Common myeloid progenitor, CD34-positive (primary cell): ENCODE measurements around the gene PDCD5.
"Not testable (repeated sequence)": the region's sequence is repeated elsewhere in the genome, so short reads cannot be mapped to it uniquely, and the experiment has no call there.

Experiments
- CTCF ChIA-PET: fragments of 350-600 bp; sonication (Branson Sonifier 250); formaldehyde crosslinking; loops from one replicate; lab custom pipeline; 2021; ENCODE audit warnings: antibody characterized with exemption; lab: Charles Lee
- POLR2A ChIA-PET: fragments of 350-600 bp; sonication (Branson Sonifier 250); formaldehyde crosslinking; loops from one replicate; lab custom pipeline; 2021; ENCODE audit warnings: antibody characterized with exemption; lab: Charles Lee
- DNase-seq, 3 donors: peaks; one replicate each; pipeline versions ENCODE4 v3.0.0 to v3.0.0-alpha.2; 2013
- H3K27ac ChIP-seq, 2 experiments: 1 replicate in 1 of 2; 2 replicates in 1 of 2; pipeline ENCODE4 v1.7.0; 2013; ENCODE audit warnings: inconsistent platforms in 2 of 2, low read length in 2 of 2, mild to moderate bottlenecking in 2 of 2, low read depth in 1 of 2, moderate library complexity in 1 of 2; ENCODE audit not compliant: severe bottlenecking in 2 of 2, insufficient read depth in 1 of 2, poor library complexity in 1 of 2
- H3K27me3 ChIP-seq, 5 experiments: replicated peaks in 2 of 5; 1 replicate in 3 of 5; 2 replicates in 2 of 5; pipeline versions ENCODE4 v1.6.1 to v1.7.0; 2013; ENCODE audit warnings: low read length in 4 of 5, mild to moderate bottlenecking in 2 of 5, moderate library complexity in 2 of 5, inconsistent platforms in 1 of 5; ENCODE audit not compliant: insufficient read depth in 5 of 5, control insufficient read depth in 4 of 5
- H3K36me3 ChIP-seq, 4 experiments: 1 replicate in 2 of 4; 2 replicates in 2 of 4; pipeline versions ENCODE4 v1.6.1 to v1.7.0; 2013; ENCODE audit warnings: low read length in 3 of 4, control low read depth in 1 of 4, mild to moderate bottlenecking in 1 of 4; ENCODE audit not compliant: control insufficient read depth in 4 of 4, insufficient read depth in 4 of 4
- H3K4me1 ChIP-seq, 4 experiments: 1 replicate in 3 of 4; 2 replicates in 1 of 4; pipeline versions ENCODE4 v1.6.1 to v1.7.1; 2013; ENCODE audit warnings: low read length in 3 of 4, mild to moderate bottlenecking in 3 of 4, control low read depth in 1 of 4, inconsistent platforms in 1 of 4, moderate library complexity in 1 of 4; ENCODE audit not compliant: control insufficient read depth in 4 of 4, insufficient read depth in 4 of 4; ENCODE audit errors: control extremely low read depth in 1 of 4
- H3K4me3 ChIP-seq, 7 experiments: 1 replicate in 4 of 7; 2 replicates in 3 of 7; pipeline versions ENCODE4 v1.5.1 to v1.7.0; 2013; ENCODE audit warnings: mild to moderate bottlenecking in 7 of 7, low read length in 6 of 7, moderate library complexity in 6 of 7, inconsistent platforms in 2 of 7, low read depth in 2 of 7, control low read depth in 1 of 7; ENCODE audit not compliant: insufficient read depth in 4 of 7, control insufficient read depth in 1 of 7; ENCODE audit errors: extremely low read depth in 1 of 7
- H3K9me3 ChIP-seq, 5 experiments: 1 replicate in 4 of 5; 2 replicates in 1 of 5; pipeline versions ENCODE4 v1.6.1 to v1.7.1; 2013; ENCODE audit warnings: low read length in 4 of 5, mild to moderate bottlenecking in 2 of 5, inconsistent platforms in 1 of 5, low read depth in 1 of 5, moderate library complexity in 1 of 5; ENCODE audit not compliant: control insufficient read depth in 4 of 5, insufficient read depth in 2 of 5; ENCODE audit errors: control extremely low read depth in 1 of 5
- WGBS: methylation state at CpG from one replicate; pipeline ENCODE4 v1.1.5; 2013; ENCODE audit not compliant: insufficient coverage; 5-methylcytosine and 5-hydroxymethylcytosine counted together

PDCD5 gene

GRCh38 chr19:32566246-32566830 lies 14.7 kb upstream of the PDCD5 start:
- WGBS: 100% methylated on average over 3 of the region's 5 CpGs

GRCh38 chr19:32567486-32567885 lies 13.5 kb upstream of the PDCD5 start:
- H3K27ac ChIP-seq: no peak overlapping the region
- no peaks in the 10 kb centered on the region for H3K9me3 ChIP-seq
- peaks cover 0 to 5% (median 3%) of the 10 kb centered on the region in 5 experiments for H3K27me3 ChIP-seq
- peaks cover 0 to 2% (median 0%) of the 10 kb centered on the region in 4 experiments for H3K4me1 ChIP-seq
- ChIA-PET CTCF (interaction anchor here (1.2 kb wide), 1 partner anchor 228 kb away, joined by 5 read pairs; no protein-coding TSS in a partner anchor), POLR2A (no interaction called here)
- no peak for DNase-seq
- H3K36me3 ChIP-seq: no peaks in the 10 kb centered on the region
- WGBS: 91% methylated on average over 7 of the region's 9 CpGs
- H3K4me3 ChIP-seq: no peak overlapping the region

More at GRCh38 chr19:32566246-32566830, 14.7 kb upstream of the PDCD5 start:
- Histone ChIP-seq H3K27ac (no peak overlapping the region), H3K27me3 (peaks cover 0 to 5% (median 3%) of the 10 kb centered on the region in 5 experiments), H3K4me1 (peaks cover 0 to 2% (median 0%) of the 10 kb centered on the region in 4 experiments), H3K9me3 (no peaks in the 10 kb centered on the region), H3K4me3 (no peak overlapping the region), H3K36me3 (no peaks in the 10 kb centered on the region)
- ChIA-PET CTCF (interaction anchor here (1.2 to 1.4 kb wide), 2 partner anchors 102 to 226 kb away, joined by 4 to 5 read pairs; no protein-coding TSS in a partner anchor), POLR2A (interaction anchor here (0.6 kb wide), 1 partner anchor 14 kb away, joined by 4 read pairs; the partner anchor contains the start of gene PDCD5)
- DNase-seq: no peak

- H3K36me3 ChIP-seq: no peaks in the 10 kb centered on the region
- ChIA-PET POLR2A (interaction anchor here (0.6 kb wide), 1 partner anchor 50 kb away, joined by 7 read pairs; no protein-coding TSS in a partner anchor), CTCF (interaction anchor here (0.7 to 2.8 kb wide), 6 partner anchors 66 to 1887 kb away, joined by 3 to 18 read pairs (median 4); no protein-coding TSS in a partner anchor)
- H3K27ac ChIP-seq: no peak overlapping the region
- H3K4me3 ChIP-seq: no peak overlapping the region
- WGBS: 40% methylated on average over 13 of the region's 15 CpGs
- DNase-seq: peak; percentile 63 to 83 (median 76)
- H3K9me3 ChIP-seq: no peaks in the 10 kb centered on the region
- peaks cover 0 to 2% (median 0%) of the 10 kb centered on the region in 4 experiments for H3K4me1 ChIP-seq
- peaks cover 0 to 8% (median 3%) of the 10 kb centered on the region in 5 experiments for H3K27me3 ChIP-seq
Observed at GRCh38 chr19:32570081-32570785, 10.8 kb upstream of the PDCD5 start.

GRCh38 chr19:32571471-32572075 lies 9.4 kb upstream of the PDCD5 start:
- H3K4me1 ChIP-seq, H3K36me3 ChIP-seq, H3K9me3 ChIP-seq, H3K4me3 ChIP-seq, DNase-seq, H3K27me3 ChIP-seq, H3K27ac ChIP-seq, POLR2A ChIA-PET: not testable (repeated sequence)
- 100% methylated on average over 2 of the region's 36 CpGs for WGBS
- CTCF ChIA-PET: interaction anchor here (0.9 to 1.0 kb wide), 2 partner anchors 91 to 107 kb away, joined by 3 read pairs; no protein-coding TSS in a partner anchor

- peak in 1 of 3 donors; percentile 27 for DNase-seq
- H3K4me3 ChIP-seq, H3K4me1 ChIP-seq, H3K27ac ChIP-seq, H3K27me3 ChIP-seq, H3K36me3 ChIP-seq, H3K9me3 ChIP-seq, POLR2A ChIA-PET: not testable (repeated sequence)
- WGBS: 90% methylated on average over 11 of the region's 21 CpGs
- CTCF ChIA-PET: interaction anchor here (0.9 to 1.0 kb wide), 3 partner anchors 52 to 108 kb away, joined by 3 read pairs; no protein-coding TSS in a partner anchor
Observed at GRCh38 chr19:32572700-32573491, 8.1 kb upstream of the PDCD5 start.

GRCh38 chr19:32573492-32573794 lies 7.5 kb upstream of the PDCD5 start:
- H3K4me3 ChIP-seq: no peak overlapping the region
- peaks cover 0 to 2% (median 0%) of the 10 kb centered on the region in 4 experiments for H3K4me1 ChIP-seq
- DNase-seq: no peak
- no peak overlapping the region for H3K27ac ChIP-seq
- no peaks in the 10 kb centered on the region for H3K9me3 ChIP-seq
- 100% methylated on average over 3 of the region's 3 CpGs for WGBS
- no peaks in the 10 kb centered on the region for H3K36me3 ChIP-seq
- ChIA-PET CTCF (interaction anchor here (1.0 kb wide), 1 partner anchor 53 kb away, joined by 3 read pairs; no protein-coding TSS in a partner anchor), POLR2A (no interaction called here)
- H3K27me3 ChIP-seq: peaks cover 0 to 8% (median 3%) of the 10 kb centered on the region in 5 experiments
